Measurements from ENCODE around the gene GALNT6. TPM values are rescaled to one million over a fixed set of nuclear protein-coding genes. Genes with fewer than 3 reads are reported as not detected.

GALNT6 gene
- total RNA-seq, 2 donors from 2014 or later, result 2.5 to 8.8 TPM

Other genes with a start within 250 kb of the GALNT6 start
- gene TFCP2, start 218.3 kb downstream of the GALNT6 start, total RNA-seq, result 10 to 100 TPM; 29.7 to 32.3 TPM
- 10 to 100 TPM in 1 of 2 donors, 1 to 10 TPM in 1; 7.3 to 14.9 TPM for gene POU6F1, start 173.3 kb downstream of the GALNT6 start, total RNA-seq
- 100 to 1,000 TPM; 106 to 142 TPM for gene DAZAP2, start 152.6 kb downstream of the GALNT6 start, total RNA-seq
- gene SMAGP, start 121.0 kb downstream of the GALNT6 start, total RNA-seq, result 1 to 10 TPM in 1 of 2 donors, under 1 TPM in 1; 0.41 to 1.5 TPM
- gene BIN2, start 67.2 kb downstream of the GALNT6 start, total RNA-seq, result 10 to 100 TPM; 33.8 to 46.3 TPM
- not detected for gene CELA1, start 44.7 kb downstream of the GALNT6 start, total RNA-seq
- gene SLC4A8, start 33.4 kb upstream of the GALNT6 start, total RNA-seq, result 10 to 100 TPM in 1 of 2 donors, 1 to 10 TPM in 1; 2.4 to 14.4 TPM
- gene SCN8A, start 199.8 kb upstream of the GALNT6 start, total RNA-seq, result 1 to 10 TPM in 1 of 2 donors, under 1 TPM in 1; 0.84 to 1.5 TPM